Measurements from ENCODE around the gene FAM177B.
"Not testable (repeated sequence)": the region's sequence is repeated elsewhere in the genome, so short reads cannot be mapped to it uniquely, and the experiment has no call there.

FAM177B gene

GRCh38 chr1:222739929-222740328, 2.9 kb downstream of the FAM177B start:
- no peak for DNase-seq (ENCODE audit: low read depth in 2 of 2)

- DNase-seq (ENCODE audit: low read depth in 2 of 2), result not testable (repeated sequence)
Observed at GRCh38 chr1:222741630-222742457, 4.8 kb downstream of the FAM177B start.

GRCh38 chr1:222749927-222750326, 12.9 kb downstream of the FAM177B start:
- no peak for DNase-seq (ENCODE audit: low read depth in 2 of 2)

GRCh38 chr1:222750651-222751050, 13.6 kb downstream of the FAM177B start:
- DNase-seq (ENCODE audit: low read depth in 2 of 2), result no peak

GRCh38 chr1:222751255-222751654, 14.3 kb downstream of the FAM177B start:
- DNase-seq (ENCODE audit: low read depth in 2 of 2), result no peak

GRCh38 chr1:222754366-222755139, 17.6 kb downstream of the FAM177B start:
- DNase-seq (ENCODE audit: low read depth in 2 of 2), result peak; percentile 59 to 71

- no peak for DNase-seq (ENCODE audit: low read depth in 2 of 2)
Observed at GRCh38 chr1:222757646-222758268, 20.8 kb downstream of the FAM177B start.

GRCh38 chr1:222759451-222760035, 22.5 kb downstream of the FAM177B start:
- DNase-seq (ENCODE audit: low read depth in 2 of 2), result no peak

- DNase-seq (ENCODE audit: low read depth in 2 of 2), result no peak
Observed at GRCh38 chr1:222761083-222761482, 24.1 kb downstream of the FAM177B start.

- not testable (repeated sequence) for DNase-seq (ENCODE audit: low read depth in 2 of 2)
Observed at GRCh38 chr1:222762178-222762577, 25.2 kb downstream of the FAM177B start.

- DNase-seq (ENCODE audit: low read depth in 2 of 2), result no peak
Observed at GRCh38 chr1:222767152-222767571, 30.2 kb downstream of the FAM177B start.

- DNase-seq (ENCODE audit: low read depth in 2 of 2), result no peak
Observed at GRCh38 chr1:222768592-222768991, 31.6 kb downstream of the FAM177B start.

- DNase-seq (ENCODE audit: low read depth in 2 of 2), result no peak
Observed at GRCh38 chr1:222769181-222769580, 32.2 kb downstream of the FAM177B start.

- no peak for DNase-seq (ENCODE audit: low read depth in 2 of 2)
Observed at GRCh38 chr1:222769971-222770620, 33.1 kb downstream of the FAM177B start.

- no peak for DNase-seq (ENCODE audit: low read depth in 2 of 2)
Observed at GRCh38 chr1:222772996-222773379, 36.0 kb downstream of the FAM177B start.

GRCh38 chr1:222777463-222777862, 40.5 kb downstream of the FAM177B start:
- no peak for DNase-seq (ENCODE audit: low read depth in 2 of 2)

GRCh38 chr1:222777977-222778376, 41.0 kb downstream of the FAM177B start:
- DNase-seq (ENCODE audit: low read depth in 2 of 2), result no peak

GRCh38 chr1:222781251-222781650, 44.2 kb downstream of the FAM177B start:
- DNase-seq (ENCODE audit: low read depth in 2 of 2), result no peak

GRCh38 chr1:222783051-222783450, 46.0 kb downstream of the FAM177B start:
- no peak for DNase-seq (ENCODE audit: low read depth in 2 of 2)

GRCh38 chr1:222784371-222784770, 47.4 kb downstream of the FAM177B start:
- DNase-seq (ENCODE audit: low read depth in 2 of 2), result no peak

- DNase-seq (ENCODE audit: low read depth in 2 of 2), result no peak
Observed at GRCh38 chr1:222784916-222785315, 47.9 kb downstream of the FAM177B start.

GRCh38 chr1:222785529-222785928, 48.5 kb downstream of the FAM177B start:
- no peak for DNase-seq (ENCODE audit: low read depth in 2 of 2)

All from fibroblast of skin of left biceps (primary cell).